Trophoblast cell (in vitro differentiated cells and primary cell): ENCODE results near the gene P3H1.

Source experiments
- DNase-seq, 2 donors: peaks; one replicate each; pipeline ENCODE4 v3.0.0-alpha.2; 2016
- H2AFZ ChIP-seq: 2 replicates; pipeline ENCODE4 v1.6.1; 2013; ENCODE audit warnings: low read length, moderate library complexity, mild to moderate bottlenecking; ENCODE audit not compliant: insufficient read depth, poor library complexity
- H2AK5ac ChIP-seq: 2 replicates; pipeline ENCODE4 v1.6.1; 2013; ENCODE audit warnings: mild to moderate bottlenecking, low read length
- H2BK120ac ChIP-seq: 2 replicates; pipeline ENCODE4 v1.6.1; 2013; ENCODE audit warnings: low read length, mild to moderate bottlenecking, moderate library complexity; ENCODE audit not compliant: insufficient read depth, poor library complexity
- H2BK12ac ChIP-seq: 2 replicates; pipeline ENCODE4 v1.6.1; 2013; ENCODE audit warnings: mild to moderate bottlenecking, low read length, moderate library complexity
- H2BK5ac ChIP-seq: 2 replicates; pipeline ENCODE4 v1.6.1; 2013; ENCODE audit warnings: low read length, low read depth, moderate library complexity, mild to moderate bottlenecking; ENCODE audit not compliant: poor library complexity
- H3K14ac ChIP-seq: 2 replicates; pipeline ENCODE4 v1.6.1; 2013; ENCODE audit warnings: mild to moderate bottlenecking, low read length
- H3K18ac ChIP-seq: 2 replicates; pipeline ENCODE4 v1.6.1; 2013; ENCODE audit warnings: mild to moderate bottlenecking, low read length
- H3K23ac ChIP-seq: 2 replicates; pipeline ENCODE4 v1.6.1; 2013; ENCODE audit warnings: low read length
- H3K27ac ChIP-seq: 2 replicates; pipeline ENCODE4 v1.5.1; 2013; ENCODE audit warnings: low read depth, mild to moderate bottlenecking, inconsistent platforms, low read length, moderate library complexity
- H3K27me3 ChIP-seq: 2 replicates; pipeline ENCODE4 v1.6.1; 2013; ENCODE audit warnings: inconsistent platforms, mild to moderate bottlenecking, low read length, moderate library complexity; ENCODE audit not compliant: insufficient read depth
- H3K36me3 ChIP-seq, 2 experiments: 1 replicate in 1 of 2; 2 replicates in 1 of 2; pipeline ENCODE4 v1.6.1; 2013; ENCODE audit warnings: low read length in 2 of 2, mild to moderate bottlenecking in 2 of 2, moderate library complexity in 1 of 2; ENCODE audit not compliant: insufficient read depth in 2 of 2, control insufficient read depth in 1 of 2
- H3K4ac ChIP-seq: 2 replicates; pipeline ENCODE4 v1.6.1; 2013; ENCODE audit warnings: low read depth, mild to moderate bottlenecking, low read length, moderate library complexity
- H3K4me1 ChIP-seq, 2 experiments: 1 replicate in 1 of 2; 2 replicates in 1 of 2; pipeline ENCODE4 v1.6.1; 2013; ENCODE audit warnings: low read length in 2 of 2, mild to moderate bottlenecking in 2 of 2, moderate library complexity in 1 of 2; ENCODE audit not compliant: insufficient read depth in 2 of 2, control insufficient read depth in 1 of 2
- H3K4me2 ChIP-seq: 2 replicates; pipeline ENCODE4 v1.6.1; 2013; ENCODE audit warnings: inconsistent platforms, mild to moderate bottlenecking, low read length, moderate library complexity
- H3K4me3 ChIP-seq: 2 replicates; pipeline ENCODE4 v1.5.1; 2013; ENCODE audit warnings: mild to moderate bottlenecking, low read depth, low read length, inconsistent platforms
- H3K79me1 ChIP-seq: one replicate; pipeline ENCODE4 v1.6.1; 2013; ENCODE audit warnings: low read length
- H3K79me2 ChIP-seq: 2 replicates; pipeline ENCODE4 v1.6.1; 2013; ENCODE audit warnings: low read length, mild to moderate bottlenecking; ENCODE audit not compliant: control insufficient read depth, insufficient read depth, poor library complexity
- H3K9ac ChIP-seq: 2 replicates; pipeline ENCODE4 v1.6.1; 2013; ENCODE audit warnings: mild to moderate bottlenecking, low read length
- H3K9me3 ChIP-seq: 2 replicates; pipeline ENCODE4 v1.6.1; 2013; ENCODE audit warnings: low read depth, mild to moderate bottlenecking, control low read depth, inconsistent platforms, low read length; ENCODE audit not compliant: insufficient read depth
- H4K12ac ChIP-seq: 2 replicates; pipeline ENCODE4 v1.6.1; 2013; ENCODE audit warnings: low read depth, mild to moderate bottlenecking, low read length, moderate library complexity
- H4K8ac ChIP-seq: 2 replicates; pipeline ENCODE4 v1.6.1; 2013; ENCODE audit warnings: low read depth, mild to moderate bottlenecking, low read length, moderate library complexity
- H4K91ac ChIP-seq: one replicate; pipeline ENCODE4 v1.6.1; 2013; ENCODE audit warnings: low read depth, mild to moderate bottlenecking, low read length, moderate library complexity
- WGBS: extraction: QIAGEN DNeasy Blood & Tissue Kit; methylation state at CpG from one replicate; pipeline ENCODE4 v1.1.7; 2013; ENCODE audit warnings: missing lambda C conversion rate; ENCODE audit not compliant: insufficient read length, insufficient coverage; ENCODE audit errors: extremely low coverage; 5-methylcytosine and 5-hydroxymethylcytosine counted together

Gene P3H1

DNA sequence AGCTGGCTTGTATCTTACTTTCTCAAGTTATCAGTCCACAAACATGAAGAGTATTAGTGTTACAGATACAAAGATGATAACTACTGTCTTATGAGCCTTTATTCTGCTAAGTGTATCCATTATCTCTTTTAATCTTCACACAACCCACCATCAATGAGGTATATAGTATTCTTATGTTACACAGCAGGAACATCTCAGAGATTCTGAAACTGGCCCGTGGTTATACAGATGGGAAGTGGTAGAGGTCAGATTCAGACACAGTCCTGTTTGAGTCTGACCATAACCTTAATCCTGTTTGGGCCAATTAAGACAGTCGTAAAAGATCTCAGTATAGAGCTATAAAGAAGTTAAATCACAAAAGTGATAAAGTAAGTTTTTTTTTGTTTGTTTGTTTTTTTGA lies 12.9 kb upstream of the P3H1 start:
- Histone ChIP-seq H2AFZ (no peak overlapping the region), H4K12ac (no peak overlapping the region), H3K79me2 (no peaks in the 10 kb centered on the region), H3K4me2 (no peak overlapping the region), H2AK5ac (no peak overlapping the region), H2BK5ac (no peak overlapping the region), H3K23ac (no peak overlapping the region), H2BK12ac (no peak overlapping the region), H2BK120ac (no peak overlapping the region), H3K36me3 (peaks cover 9 to 31% of the 10 kb centered on the region in 2 experiments), H3K4ac (no peak overlapping the region), H3K14ac (no peak overlapping the region), H4K8ac (no peak overlapping the region), H3K27ac (no peak overlapping the region), H3K9me3 (peaks cover 2% of the 10 kb centered on the region), H3K79me1 (no peaks in the 10 kb centered on the region), H3K27me3 (no peaks in the 10 kb centered on the region), H3K4me1 (no peaks in the 10 kb centered on the region), H4K91ac (no peak overlapping the region), H3K18ac (no peak overlapping the region), H3K4me3 (no peak overlapping the region), H3K9ac (no peak overlapping the region)
- DNase-seq, result no peak
- no CpG with 5 or more reads among the region's 2 CpGs for WGBS

- no peak overlapping the region for H3K4ac ChIP-seq
- H3K27me3 ChIP-seq, result no peaks in the 10 kb centered on the region
- H4K8ac ChIP-seq, result no peak overlapping the region
- H2AFZ ChIP-seq, result no peak overlapping the region
- H3K27ac ChIP-seq, result no peak overlapping the region
- H2BK5ac ChIP-seq, result no peak overlapping the region
- peaks cover 13 to 34% of the 10 kb centered on the region in 2 experiments for H3K36me3 ChIP-seq
- H3K79me1 ChIP-seq, result no peaks in the 10 kb centered on the region
- H3K9me3 ChIP-seq, result no peaks in the 10 kb centered on the region
- H3K14ac ChIP-seq, result no peak overlapping the region
- H4K12ac ChIP-seq, result no peak overlapping the region
- H3K18ac ChIP-seq, result no peak overlapping the region
- H4K91ac ChIP-seq, result no peak overlapping the region
- DNase-seq, result peak in 1 of 2 donors; percentile 51
- H2BK120ac ChIP-seq, result no peak overlapping the region
- H3K79me2 ChIP-seq, result no peaks in the 10 kb centered on the region
- H3K23ac ChIP-seq, result no peak overlapping the region
- H2BK12ac ChIP-seq, result no peak overlapping the region
- H3K4me3 ChIP-seq, result no peak overlapping the region
- no peak overlapping the region for H3K9ac ChIP-seq
- no peak overlapping the region for H2AK5ac ChIP-seq
- no peak overlapping the region for H3K4me2 ChIP-seq
- no peaks in the 10 kb centered on the region for H3K4me1 ChIP-seq
Observed at GRCh38 chr1:42777852-42778251, 11.0 kb upstream of the P3H1 start.

GRCh38 chr1:42776502-42776901 lies 9.7 kb upstream of the P3H1 start:
- peaks cover 11 to 30% of the 10 kb centered on the region in 2 experiments for H3K36me3 ChIP-seq
- H3K27me3 ChIP-seq, result no peaks in the 10 kb centered on the region
- H3K79me1 ChIP-seq, result no peaks in the 10 kb centered on the region
- H3K14ac ChIP-seq, result no peak overlapping the region
- no CpG with 5 or more reads among the region's 6 CpGs for whole genome bisulfite sequencing
- H3K23ac ChIP-seq, result no peak overlapping the region
- no peaks in the 10 kb centered on the region for H3K9me3 ChIP-seq
- no peak overlapping the region for H2AFZ ChIP-seq
- H4K8ac ChIP-seq, result no peak overlapping the region
- H3K4me3 ChIP-seq, result no peak overlapping the region
- no peak overlapping the region for H3K4me2 ChIP-seq
- H3K27ac ChIP-seq, result no peak overlapping the region
- no peak overlapping the region for H2AK5ac ChIP-seq
- H3K4ac ChIP-seq, result no peak overlapping the region
- no peak overlapping the region for H3K18ac ChIP-seq
- no peaks in the 10 kb centered on the region for H3K79me2 ChIP-seq
- no peak overlapping the region for H2BK12ac ChIP-seq
- H2BK5ac ChIP-seq, result no peak overlapping the region
- no peak overlapping the region for H2BK120ac ChIP-seq
- H4K12ac ChIP-seq, result no peak overlapping the region
- no peak overlapping the region for H4K91ac ChIP-seq
- H3K9ac ChIP-seq, result no peak overlapping the region
- H3K4me1 ChIP-seq, result no peaks in the 10 kb centered on the region
- no peak for DNase-seq

DNA sequence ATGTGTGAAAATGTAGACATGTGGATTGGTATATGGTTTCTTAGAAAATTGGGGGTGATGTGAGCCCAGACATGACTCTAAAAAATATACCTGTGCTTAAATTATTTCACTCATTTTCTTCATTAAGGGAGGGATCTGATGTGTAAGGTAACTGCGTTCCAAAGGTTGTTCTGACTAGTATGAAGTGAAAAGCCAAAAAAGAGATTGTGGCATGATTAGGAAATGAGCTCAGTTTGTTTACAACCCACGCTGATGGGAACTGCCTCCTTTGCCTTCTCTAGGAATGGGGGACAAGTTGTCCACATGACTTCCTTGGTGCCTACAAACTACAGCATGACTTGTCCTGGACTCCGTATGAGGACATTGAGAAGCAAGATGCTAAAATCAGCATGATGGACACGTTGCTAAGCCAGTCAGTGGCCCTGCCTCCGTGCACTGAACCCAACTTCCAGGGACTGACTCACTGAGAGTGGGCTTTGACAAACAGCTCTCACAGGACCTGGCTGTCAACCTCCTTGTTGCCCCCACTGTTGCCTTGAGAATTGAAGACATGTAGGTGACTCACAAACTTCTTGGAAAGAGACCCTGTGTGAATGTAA lies 8.2 kb upstream of the P3H1 start:
- H3K4me3 ChIP-seq, result no peak overlapping the region

More for the DNA sequence above, 8.2 kb upstream of the P3H1 start:
- Histone ChIP-seq H3K9me3 (no peaks in the 10 kb centered on the region), H3K36me3 (peaks cover 9 to 25% of the 10 kb centered on the region in 2 experiments), H3K9ac (no peak overlapping the region), H4K91ac (no peak overlapping the region), H2BK120ac (no peak overlapping the region), H4K12ac (no peak overlapping the region), H2BK5ac (no peak overlapping the region), H3K27ac (no peak overlapping the region), H2AFZ (no peak overlapping the region), H3K27me3 (no peaks in the 10 kb centered on the region), H3K4me2 (no peak overlapping the region), H3K79me1 (no peaks in the 10 kb centered on the region), H3K4me1 (no peaks in the 10 kb centered on the region), H3K14ac (no peak overlapping the region), H3K23ac (no peak overlapping the region), H3K18ac (no peak overlapping the region), H4K8ac (no peak overlapping the region), H3K4ac (no peak overlapping the region), H3K79me2 (no peaks in the 10 kb centered on the region), H2AK5ac (no peak overlapping the region), H2BK12ac (no peak overlapping the region)
- DNase-seq, result no peak
- no CpG with 5 or more reads among the region's 5 CpGs for WGBS
